ENCODE results near the gene GRHPR. TPM values are rescaled to one million over a fixed set of nuclear protein-coding genes. Genes with fewer than 3 reads are reported as not detected.
"Not testable (repeated sequence)": the region's sequence is repeated elsewhere in the genome, so short reads cannot be mapped to it uniquely, and the experiment has no call there.

GRHPR gene
- total RNA-seq, 4 donors from 2014 or later, result 74.5 to 117 (median 93.8) TPM

DNA sequence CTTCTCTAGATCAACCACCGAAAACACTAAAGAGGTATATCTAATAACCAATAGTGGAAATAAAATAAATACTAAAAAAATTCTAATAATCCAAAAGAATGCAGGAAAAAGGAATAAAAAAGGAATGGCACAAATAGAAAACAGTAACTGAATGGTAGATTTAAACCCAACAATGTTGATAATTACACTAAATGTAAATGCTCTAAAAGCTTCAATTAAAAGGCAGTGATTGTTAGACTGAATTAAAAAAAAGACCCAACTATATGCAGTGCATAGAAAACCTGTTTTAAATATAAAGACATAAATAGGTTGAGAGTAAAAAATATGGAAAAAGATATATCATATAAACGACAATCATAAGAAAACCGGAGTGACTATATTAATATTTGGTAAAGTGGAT, 51.9 kb downstream of the GRHPR start:
- WGBS, 2 donors, result 88 to 92% methylated on average over 3 of the region's 3 CpGs

DNA sequence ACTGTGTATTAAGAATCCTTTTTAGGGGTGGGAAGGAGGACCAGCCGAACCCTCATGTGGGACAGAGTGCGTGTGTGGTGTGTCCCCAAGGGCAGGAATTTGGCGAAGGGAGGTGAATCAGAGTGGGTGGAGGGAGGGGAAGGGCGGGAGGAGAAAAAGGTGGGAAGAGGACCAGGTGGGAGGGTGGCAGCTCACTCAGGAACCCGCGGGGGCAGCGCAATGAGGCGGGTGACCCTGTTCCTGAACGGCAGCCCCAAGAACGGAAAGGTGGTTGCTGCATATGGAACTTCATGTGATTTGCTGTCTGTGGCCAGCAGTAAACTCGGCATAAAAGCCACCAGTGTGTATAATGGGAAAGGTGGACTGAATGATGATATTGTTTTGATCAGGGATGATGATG, 54.4 kb downstream of the GRHPR start:
- H3K27ac ChIP-seq, result no peak overlapping the region
- TF ChIP-seq, protein P1, sequence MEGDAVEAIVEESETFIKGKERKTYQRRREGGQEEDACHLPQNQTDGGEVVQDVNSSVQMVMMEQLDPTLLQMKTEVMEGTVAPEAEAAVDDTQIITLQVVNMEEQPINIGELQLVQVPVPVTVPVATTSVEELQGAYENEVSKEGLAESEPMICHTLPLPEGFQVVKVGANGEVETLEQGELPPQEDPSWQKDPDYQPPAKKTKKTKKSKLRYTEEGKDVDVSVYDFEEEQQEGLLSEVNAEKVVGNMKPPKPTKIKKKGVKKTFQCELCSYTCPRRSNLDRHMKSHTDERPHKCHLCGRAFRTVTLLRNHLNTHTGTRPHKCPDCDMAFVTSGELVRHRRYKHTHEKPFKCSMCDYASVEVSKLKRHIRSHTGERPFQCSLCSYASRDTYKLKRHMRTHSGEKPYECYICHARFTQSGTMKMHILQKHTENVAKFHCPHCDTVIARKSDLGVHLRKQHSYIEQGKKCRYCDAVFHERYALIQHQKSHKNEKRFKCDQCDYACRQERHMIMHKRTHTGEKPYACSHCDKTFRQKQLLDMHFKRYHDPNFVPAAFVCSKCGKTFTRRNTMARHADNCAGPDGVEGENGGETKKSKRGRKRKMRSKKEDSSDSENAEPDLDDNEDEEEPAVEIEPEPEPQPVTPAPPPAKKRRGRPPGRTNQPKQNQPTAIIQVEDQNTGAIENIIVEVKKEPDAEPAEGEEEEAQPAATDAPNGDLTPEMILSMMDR (IDR thresholded peaks at IDR 0.05), result no peak
- DNase-seq, result no peak
- intact Hi-C loops (cut with DNase I), result no loop called here
- peaks cover 0 to 5% (median 5%) of the 10 kb centered on the region in 3 donors for H3K9me3 ChIP-seq
- 69 to 74% methylated on average over 11 of the region's 11 CpGs for WGBS, 2 donors
- H3K27me3 ChIP-seq, result peaks cover 0 to 13% (median 0%) of the 10 kb centered on the region in 4 donors
- H3K4me1 ChIP-seq, result peaks cover 1 to 14% (median 8%) of the 10 kb centered on the region in 3 donors
- no peaks in the 10 kb centered on the region for H3K36me3 ChIP-seq
- H3K4me3 ChIP-seq, result no peak overlapping the region

More for the DNA sequence above, 51.9 kb downstream of the GRHPR start:
- H3K4me1 ChIP-seq, result peaks cover 7 to 27% (median 9%) of the 10 kb centered on the region in 3 donors
- peaks cover 0 to 11% (median 0%) of the 10 kb centered on the region in 4 donors for H3K27me3 ChIP-seq
- H3K27ac ChIP-seq, result no peak overlapping the region
- DNase-seq, result no peak
- no peaks in the 10 kb centered on the region for H3K36me3 ChIP-seq
- no peak overlapping the region for H3K4me3 ChIP-seq
- peaks cover 0 to 5% (median 5%) of the 10 kb centered on the region in 3 donors for H3K9me3 ChIP-seq
- intact Hi-C loops (cut with DNase I), result no loop called here
- TF ChIP-seq, protein P1 (IDR thresholded peaks at IDR 0.05), result no peak
- no peak for TF ChIP-seq POLR2A (IDR thresholded peaks at IDR 0.05)

DNA sequence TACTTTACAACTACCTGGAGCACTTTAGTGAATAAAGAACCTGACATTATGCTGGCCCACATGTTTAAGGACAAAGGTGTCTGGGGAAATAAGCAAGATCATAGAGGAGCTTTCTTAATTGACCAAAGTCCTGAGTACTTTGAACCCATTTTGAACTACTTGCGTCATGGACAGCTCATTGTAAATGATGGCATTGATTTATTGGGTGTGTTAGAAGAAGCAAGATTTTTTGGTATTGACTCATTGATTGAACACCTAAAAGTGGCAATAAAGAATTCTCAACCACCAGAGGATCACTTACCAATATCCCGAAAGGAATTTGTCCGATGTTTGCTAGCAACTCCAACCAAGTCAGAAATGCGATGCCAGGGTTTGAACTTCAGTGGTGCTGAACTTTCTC, 54.9 kb downstream of the GRHPR start:
- 79 to 82% methylated on average over 4 of the region's 4 CpGs for WGBS, 2 donors
- H3K27ac ChIP-seq; H3K36me3 ChIP-seq; H3K4me3 ChIP-seq; intact Hi-C loops (cut with DNase I); DNase-seq; H3K9me3 ChIP-seq: not testable (repeated sequence)
- H3K27me3 ChIP-seq, result peaks cover 0 to 13% (median 0%) of the 10 kb centered on the region in 4 donors
- peaks cover 0 to 13% (median 3%) of the 10 kb centered on the region in 3 donors for H3K4me1 ChIP-seq

DNA sequence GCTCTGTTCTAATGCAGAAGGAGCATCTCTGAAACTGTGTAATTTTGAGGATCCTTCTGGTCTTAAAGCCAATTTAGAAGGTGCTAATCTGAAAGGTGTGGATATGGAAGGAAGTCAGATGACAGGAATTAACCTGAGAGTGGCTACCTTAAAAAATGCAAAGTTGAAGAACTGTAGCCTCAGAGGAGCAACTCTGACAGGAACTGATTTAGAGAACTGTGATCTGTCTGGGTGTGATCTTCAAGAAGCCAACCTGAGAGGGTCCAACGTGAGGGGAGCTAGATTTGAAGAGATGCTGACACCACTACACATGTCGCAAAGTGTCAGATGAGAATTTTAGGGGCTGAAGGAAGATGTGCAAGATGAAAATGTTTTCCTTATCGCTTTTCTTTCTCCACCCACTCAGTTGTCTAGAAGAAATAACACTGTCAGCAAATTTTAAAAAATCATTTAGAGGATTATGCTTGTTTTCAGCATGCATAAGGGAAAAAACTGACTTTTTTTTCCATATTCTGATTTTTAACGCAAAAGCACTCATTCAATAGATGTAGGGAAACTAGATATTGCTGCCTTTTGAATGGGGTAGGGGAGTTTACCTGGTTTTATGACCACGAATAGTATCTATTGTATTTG, 55.6 kb downstream of the GRHPR start:
- peaks cover 0 to 13% (median 0%) of the 10 kb centered on the region in 4 donors for H3K27me3 ChIP-seq
- H3K9me3 ChIP-seq; H3K27ac ChIP-seq; H3K4me3 ChIP-seq; H3K4me1 ChIP-seq; H3K36me3 ChIP-seq; DNase-seq; intact Hi-C loops (cut with DNase I): not testable (repeated sequence)
- 62 to 63% methylated on average over 5 of the region's 5 CpGs for WGBS, 2 donors

DNA sequence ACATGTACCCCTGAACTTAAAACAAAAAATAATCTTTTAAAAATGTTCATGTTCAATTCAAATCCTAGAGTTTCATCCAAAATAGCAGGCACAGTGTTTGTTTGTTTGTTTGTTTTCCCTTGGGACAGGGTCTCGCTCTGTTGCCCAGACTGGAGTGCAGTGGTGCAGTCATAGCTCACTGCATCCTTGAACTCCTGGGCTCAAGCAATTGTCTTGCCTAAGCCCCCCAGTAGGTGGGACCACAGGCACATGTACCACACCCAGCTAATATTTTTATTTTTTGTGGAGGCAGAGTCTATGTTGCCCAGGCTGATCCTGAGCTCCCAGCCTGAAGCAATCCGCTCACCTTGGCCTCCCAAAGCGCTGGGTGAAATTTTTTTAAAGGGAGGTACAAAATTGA, 58.3 kb downstream of the GRHPR start:
- peaks cover 0 to 14% (median 4%) of the 10 kb centered on the region in 3 donors for H3K4me1 ChIP-seq
- no peak overlapping the region for H3K4me3 ChIP-seq
- no peaks in the 10 kb centered on the region for H3K9me3 ChIP-seq
- no peak overlapping the region for H3K27ac ChIP-seq
- TF ChIP-seq POLR2A (IDR thresholded peaks at IDR 0.05), result no peak
- TF ChIP-seq, protein P1 (IDR thresholded peaks at IDR 0.05), result no peak
- 74 to 90% methylated on average over 3 of the region's 3 CpGs for WGBS, 2 donors
- intact Hi-C loops (cut with DNase I), result no loop called here
- H3K27me3 ChIP-seq, result peaks cover 0 to 13% (median 0%) of the 10 kb centered on the region in 4 donors
- H3K36me3 ChIP-seq, result no peaks in the 10 kb centered on the region
- DNase-seq, result no peak

DNA sequence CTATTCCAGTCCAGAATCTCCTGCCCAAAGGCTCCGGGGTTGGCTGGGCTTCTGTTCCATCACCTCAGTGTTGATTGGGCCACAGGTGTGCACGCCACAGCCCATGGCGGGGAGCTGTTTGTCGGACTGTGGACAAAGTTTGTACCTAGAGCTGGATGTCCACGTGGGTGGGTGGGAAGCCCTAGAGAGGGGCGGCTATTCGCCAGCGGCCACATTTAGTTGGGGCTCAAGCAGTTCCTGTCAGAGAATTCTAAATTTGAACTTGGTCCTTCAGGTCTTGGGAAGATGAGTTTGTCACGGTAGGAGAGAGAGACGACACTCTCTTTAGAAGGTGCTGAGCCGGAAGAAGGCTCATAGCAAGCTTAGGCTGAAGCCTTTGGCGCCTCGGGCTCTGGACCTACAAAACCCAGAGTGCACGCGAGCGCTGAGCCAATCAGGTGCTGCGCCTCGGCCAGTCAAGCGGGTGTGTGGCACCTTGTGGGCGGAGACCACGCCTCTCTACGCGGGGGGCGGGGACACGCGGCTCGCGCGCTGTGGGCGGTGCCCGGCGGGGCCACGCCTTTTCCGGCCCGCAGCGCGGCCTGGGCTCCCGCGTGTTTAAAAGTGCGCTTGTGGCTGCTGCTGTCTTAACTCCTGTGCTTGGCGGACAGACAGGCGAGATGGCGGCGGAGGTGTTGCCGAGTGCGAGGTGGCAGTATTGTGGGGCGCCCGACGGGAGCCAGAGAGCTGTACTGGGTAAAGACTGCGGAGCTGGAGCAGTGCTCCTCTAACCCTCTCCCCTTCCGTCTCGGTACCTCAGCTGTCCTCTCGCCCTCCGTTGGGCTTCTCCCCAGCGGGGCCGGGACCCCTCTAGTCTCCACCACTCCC, 63.1 kb downstream of the GRHPR start, which contains the start of gene POLR1E:
Gene POLR1E, plus strand, starts transcription at position 560 of the 867 bp plus-strand sequence. Its CDS starts 100 bp downstream, at position 660.
- Histone ChIP-seq H3K36me3 (peaks cover 0 to 27% (median 0%) of the 10 kb centered on the region in 3 donors), H3K4me3 (peak within 1 kb of the TSS; percentile 58 to 92 (median 76)), H3K4me1 (peaks cover 21 to 42% (median 23%) of the 10 kb centered on the region in 3 donors), H3K27ac (peak within 1 kb of the TSS; percentile 84 to 89 (median 88)), H3K9me3 (no peaks in the 10 kb centered on the region), H3K27me3 (peaks cover 0 to 2% (median 0%) of the 10 kb centered on the region in 4 donors)
- peak in 3 of 4 donors; percentile 64 to 80 (median 76) for TF ChIP-seq POLR2A (IDR thresholded peaks at IDR 0.05)
- TF ChIP-seq, protein P1 (IDR thresholded peaks at IDR 0.05), result no peak
- intact Hi-C loops (cut with DNase I), result no loop called here
- WGBS, 2 donors, result 3 to 18% methylated on average over 13 to 29 of the region's 56 CpGs
- peak; percentile 77 for DNase-seq

Measured in esophagus squamous epithelium (tissue), 5 donors.